ENCODE results near the gene PLEKHA7. TPM values are rescaled to one million over a fixed set of nuclear protein-coding genes. Genes with fewer than 3 reads are reported as not detected.
"Not testable (repeated sequence)": the region's sequence is repeated elsewhere in the genome, so short reads cannot be mapped to it uniquely, and the experiment has no call there.

Gene PLEKHA7
- polyA plus RNA-seq, 3 donors from 2014 or later: 0.28 to 0.31 TPM; not detected in 1

DNA sequence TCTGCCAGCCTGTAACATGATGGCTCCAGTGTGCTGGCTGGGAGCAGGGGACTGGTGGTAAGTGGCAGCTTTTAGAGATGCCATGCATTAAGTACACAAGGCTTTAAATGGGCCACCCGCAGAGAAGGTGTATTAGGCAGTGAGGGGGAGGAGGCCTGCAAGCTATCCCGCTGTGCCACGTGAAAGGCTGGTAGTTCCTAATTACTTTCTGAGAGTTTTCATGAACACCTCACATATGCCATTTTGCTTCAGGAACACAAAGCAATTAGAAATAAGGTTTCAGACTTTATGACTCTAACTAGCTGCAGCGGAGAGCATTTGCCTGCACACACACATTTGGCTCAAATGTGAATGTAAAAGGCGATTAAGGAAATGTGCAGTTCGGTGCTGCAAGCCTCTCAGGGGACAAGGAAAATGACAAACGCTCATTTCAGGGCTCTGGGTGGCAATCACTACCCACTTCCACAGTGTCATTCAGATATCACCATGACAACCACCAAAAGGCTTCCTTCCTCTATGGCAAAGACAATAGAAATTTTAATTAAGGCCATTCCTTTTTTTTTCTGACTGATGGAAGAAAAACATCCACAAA is 116.6 kb downstream of the PLEKHA7 start:
- Mint-ChIP-seq H3K27ac (no peak overlapping the region), H3K4me1 (no peaks in the 10 kb centered on the region)

DNA sequence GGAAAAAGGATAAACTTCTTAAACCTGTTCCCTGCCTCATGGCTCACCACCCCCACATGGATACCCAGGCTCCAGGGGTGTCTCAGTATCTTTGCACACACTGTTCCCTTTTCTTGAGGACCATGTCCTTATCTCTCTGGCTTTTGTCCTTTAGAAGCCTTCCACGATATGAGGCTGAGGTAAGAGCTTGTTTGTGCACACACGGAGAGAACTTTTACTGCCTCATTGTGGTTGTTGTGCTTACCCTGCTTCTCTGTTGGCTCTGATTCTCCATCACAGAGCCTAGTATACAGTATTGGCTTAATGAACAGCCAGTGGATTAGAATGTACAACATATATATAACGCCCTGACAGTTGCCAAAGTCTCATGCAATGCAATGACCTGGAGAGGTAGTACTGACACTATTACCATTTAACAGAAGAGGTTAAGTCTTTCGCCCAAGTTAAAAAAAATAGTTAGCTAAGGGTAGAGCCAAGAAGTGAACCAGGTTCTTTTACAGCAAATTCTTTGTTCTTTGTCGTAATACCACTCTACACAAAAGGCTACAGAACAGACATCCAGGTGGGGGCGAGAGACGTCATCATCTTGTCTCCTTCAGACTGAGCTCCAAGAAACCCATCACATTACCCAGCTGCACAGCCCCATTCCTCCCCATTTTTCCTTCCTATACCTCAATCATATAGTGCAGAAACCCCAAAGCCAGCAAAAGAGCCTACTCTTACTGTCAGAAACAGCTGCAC is 117.3 kb downstream of the PLEKHA7 start:
- Mint-ChIP-seq H3K4me1 (no peaks in the 10 kb centered on the region), H3K9me3 (no peaks in the 10 kb centered on the region), H3K27me3 (ENCODE audit: low read depth in 3 of 3) (peaks cover 0 to 2% (median 0%) of the 10 kb centered on the region in 3 donors), H3K4me3 (no peak overlapping the region), H3K36me3 (no peaks in the 10 kb centered on the region), H3K27ac (no peak overlapping the region)
- DNase-seq: no peak

More for the DNA sequence above, 116.6 kb downstream of the PLEKHA7 start:
- peaks cover 0 to 2% (median 0%) of the 10 kb centered on the region in 3 donors for H3K27me3 Mint-ChIP-seq (ENCODE audit: low read depth in 3 of 3)
- H3K4me3 Mint-ChIP-seq: no peak overlapping the region
- no peak for DNase-seq
- H3K36me3 Mint-ChIP-seq: no peaks in the 10 kb centered on the region
- H3K9me3 Mint-ChIP-seq: no peaks in the 10 kb centered on the region

- Mint-ChIP-seq H3K4me1 (no peaks in the 10 kb centered on the region), H3K27ac (no peak overlapping the region), H3K27me3 (ENCODE audit: low read depth in 3 of 3) (peaks cover 0 to 2% (median 0%) of the 10 kb centered on the region in 3 donors), H3K4me3 (no peak overlapping the region), H3K36me3 (no peaks in the 10 kb centered on the region), H3K9me3 (peaks cover 0 to 2% (median under 1%) of the 10 kb centered on the region in 6 donors)
- DNase-seq: no peak
These were observed 118.9 kb downstream of the PLEKHA7 start for GRCh38 chr11:16895306-16895705.

DNA sequence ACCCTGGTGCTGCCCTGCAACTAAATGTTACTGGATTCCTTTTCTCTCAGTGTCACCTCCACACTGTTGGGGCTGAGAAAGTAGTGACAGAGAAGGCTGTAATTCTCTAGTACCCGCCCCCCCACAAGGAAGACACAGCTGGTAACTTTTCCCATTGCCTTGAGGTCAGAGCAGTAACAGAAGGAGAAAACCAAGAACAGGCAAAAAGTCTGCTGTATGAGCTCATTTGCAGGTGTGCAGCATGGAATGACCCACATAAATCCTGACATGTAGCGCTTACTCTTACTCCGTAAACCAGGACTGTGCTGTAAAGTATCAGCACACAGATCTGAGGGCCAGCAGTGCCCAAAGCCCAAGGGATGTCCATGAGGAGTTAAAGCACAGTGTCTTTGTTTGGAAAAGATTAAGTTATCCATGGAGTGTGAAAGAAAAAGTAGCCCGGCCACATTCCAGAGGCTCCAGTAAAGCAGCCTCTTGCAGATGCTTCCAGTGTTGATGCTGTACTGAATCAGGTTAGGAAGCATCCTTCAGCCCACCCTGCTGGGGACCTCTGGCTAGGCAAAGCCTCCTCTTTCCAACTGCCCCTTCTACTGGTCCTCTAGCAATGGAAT is 120.7 kb downstream of the PLEKHA7 start:
- H3K27me3 Mint-ChIP-seq (ENCODE audit: low read depth in 3 of 3): peaks cover 0 to 2% (median 0%) of the 10 kb centered on the region in 3 donors
- no peaks in the 10 kb centered on the region for H3K4me1 Mint-ChIP-seq
- H3K36me3 Mint-ChIP-seq: no peaks in the 10 kb centered on the region
- peaks cover 0 to 16% (median 4%) of the 10 kb centered on the region in 6 donors for H3K9me3 Mint-ChIP-seq
- no peak overlapping the region for H3K27ac Mint-ChIP-seq
- no peak overlapping the region for H3K4me3 Mint-ChIP-seq
- no peak for DNase-seq

- Mint-ChIP-seq H3K9me3 (peaks cover 0 to 16% (median 4%) of the 10 kb centered on the region in 6 donors), H3K4me1 (no peaks in the 10 kb centered on the region), H3K4me3 (no peak overlapping the region), H3K27me3 (ENCODE audit: low read depth in 3 of 3) (peaks cover 0 to 2% (median 0%) of the 10 kb centered on the region in 3 donors), H3K36me3 (no peaks in the 10 kb centered on the region), H3K27ac (no peak overlapping the region)
- no peak for DNase-seq
These were observed 122.2 kb downstream of the PLEKHA7 start for GRCh38 chr11:16891964-16892363.

- DNase-seq: no peak
- Mint-ChIP-seq H3K9me3 (peaks cover 0 to 16% (median 4%) of the 10 kb centered on the region in 6 donors), H3K4me3 (no peak overlapping the region), H3K36me3 (no peaks in the 10 kb centered on the region), H3K4me1 (no peaks in the 10 kb centered on the region), H3K27ac (no peak overlapping the region), H3K27me3 (ENCODE audit: low read depth in 3 of 3) (no peaks in the 10 kb centered on the region)
These were observed 123.0 kb downstream of the PLEKHA7 start for GRCh38 chr11:16891165-16891564.

DNA sequence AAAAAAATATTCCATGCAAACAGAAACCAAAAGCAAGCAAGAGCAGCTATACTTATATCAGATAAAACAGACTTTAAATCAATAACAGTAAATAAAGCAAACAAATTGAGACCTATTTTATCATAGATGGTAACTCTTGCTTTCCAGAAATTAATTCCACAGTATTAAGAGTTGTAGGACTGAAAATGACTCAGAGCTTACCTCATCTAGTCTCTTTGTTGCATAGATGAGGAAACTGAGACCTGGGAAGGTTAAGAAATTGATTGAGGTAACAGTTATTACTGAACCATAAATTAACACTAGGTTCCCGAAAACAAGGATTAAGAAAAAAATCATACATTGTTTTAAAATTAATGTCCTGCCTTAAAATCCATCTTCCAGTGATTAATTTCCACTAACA is 123.8 kb downstream of the PLEKHA7 start:
- H3K4me3 Mint-ChIP-seq: no peak overlapping the region
- H3K9me3 Mint-ChIP-seq: peaks cover 0 to 16% (median 4%) of the 10 kb centered on the region in 6 donors
- H3K27me3 Mint-ChIP-seq (ENCODE audit: low read depth in 3 of 3): no peaks in the 10 kb centered on the region
- no peak overlapping the region for H3K27ac Mint-ChIP-seq
- no peaks in the 10 kb centered on the region for H3K36me3 Mint-ChIP-seq
- DNase-seq: no peak
- H3K4me1 Mint-ChIP-seq: no peaks in the 10 kb centered on the region

DNA sequence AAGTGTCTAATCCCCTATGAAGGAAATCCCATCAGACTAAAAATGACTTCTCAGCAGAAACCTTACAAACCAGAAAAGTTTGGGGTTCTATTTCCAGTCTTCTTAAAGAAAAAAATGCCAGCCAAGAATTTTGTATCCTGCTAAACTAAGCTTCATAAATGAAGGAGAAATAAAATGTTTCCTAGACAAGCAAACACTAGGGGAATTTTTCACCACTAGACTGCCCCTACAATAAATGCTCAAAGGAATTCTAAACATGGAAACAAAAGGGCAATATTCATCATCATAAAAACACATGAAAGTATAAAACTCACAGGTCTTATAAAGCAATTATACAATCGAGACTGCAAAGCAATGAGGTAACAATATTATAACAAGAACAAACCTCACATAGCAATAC is 124.3 kb downstream of the PLEKHA7 start:
- no peak for DNase-seq
- Mint-ChIP-seq H3K36me3 (no peaks in the 10 kb centered on the region), H3K4me3 (no peak overlapping the region), H3K27me3 (ENCODE audit: low read depth in 3 of 3) (no peaks in the 10 kb centered on the region), H3K27ac (no peak overlapping the region), H3K4me1 (no peaks in the 10 kb centered on the region), H3K9me3 (peaks cover 0 to 16% (median 4%) of the 10 kb centered on the region in 6 donors)

GRCh38 chr11:16889010-16889409 is 125.2 kb downstream of the PLEKHA7 start:
- H3K9me3 Mint-ChIP-seq: peaks cover 0 to 16% (median 4%) of the 10 kb centered on the region in 6 donors
- H3K4me3 Mint-ChIP-seq; H3K27me3 Mint-ChIP-seq (ENCODE audit: low read depth in 3 of 3); DNase-seq; H3K4me1 Mint-ChIP-seq; H3K27ac Mint-ChIP-seq; H3K36me3 Mint-ChIP-seq: not testable (repeated sequence)

- DNase-seq; H3K27ac Mint-ChIP-seq; H3K4me3 Mint-ChIP-seq; H3K27me3 Mint-ChIP-seq (ENCODE audit: low read depth in 3 of 3); H3K36me3 Mint-ChIP-seq; H3K4me1 Mint-ChIP-seq: not testable (repeated sequence)
- H3K9me3 Mint-ChIP-seq: peaks cover 0 to 16% (median 4%) of the 10 kb centered on the region in 6 donors
These were observed 126.3 kb downstream of the PLEKHA7 start for GRCh38 chr11:16887887-16888286.

GRCh38 chr11:16883174-16883573 is 131.0 kb downstream of the PLEKHA7 start:
- no peaks in the 10 kb centered on the region for H3K9me3 Mint-ChIP-seq
- H3K4me1 Mint-ChIP-seq: no peaks in the 10 kb centered on the region
- H3K4me3 Mint-ChIP-seq: no peak overlapping the region
- H3K27ac Mint-ChIP-seq: no peak overlapping the region
- peaks cover 1 to 4% (median 3%) of the 10 kb centered on the region in 3 donors for H3K27me3 Mint-ChIP-seq (ENCODE audit: low read depth in 3 of 3)
- no peaks in the 10 kb centered on the region for H3K36me3 Mint-ChIP-seq
- DNase-seq: no peak

- H3K27ac Mint-ChIP-seq: no peak overlapping the region
- no peaks in the 10 kb centered on the region for H3K4me1 Mint-ChIP-seq
These were observed 132.4 kb downstream of the PLEKHA7 start for GRCh38 chr11:16881766-16882165.

DNA sequence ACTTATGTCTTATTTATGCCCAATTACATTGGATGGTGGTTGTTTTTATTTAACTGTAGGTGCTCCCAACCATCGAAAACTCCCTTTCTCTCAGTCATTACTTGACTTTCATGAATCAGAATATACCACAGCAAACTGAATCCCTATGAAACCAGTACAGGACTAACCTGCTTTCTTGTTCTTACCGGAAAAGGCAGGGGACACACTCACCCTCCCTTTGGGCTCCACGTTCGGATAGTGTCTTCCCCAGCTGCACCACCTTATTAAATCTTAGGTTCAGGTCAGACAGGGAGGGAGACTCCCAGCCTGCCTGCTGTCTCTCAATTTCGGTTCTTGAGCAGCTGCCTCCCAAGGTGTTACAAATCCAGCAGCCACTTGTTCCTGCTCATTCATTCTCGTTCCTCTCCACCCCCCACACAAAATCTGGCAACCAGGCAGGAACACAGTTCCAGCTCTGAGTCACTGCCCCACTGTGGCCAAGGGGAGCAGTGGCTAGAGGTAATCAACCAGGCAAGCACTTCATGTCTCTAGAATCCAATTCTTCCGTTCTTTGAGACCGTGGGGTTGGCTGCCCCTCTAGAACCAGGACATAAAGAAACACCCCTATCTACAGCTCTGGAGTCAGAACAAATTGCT is 133.0 kb downstream of the PLEKHA7 start:
- no peak overlapping the region for H3K4me3 Mint-ChIP-seq
- DNase-seq: no peak
- no peaks in the 10 kb centered on the region for H3K4me1 Mint-ChIP-seq
- no peaks in the 10 kb centered on the region for H3K9me3 Mint-ChIP-seq
- no peaks in the 10 kb centered on the region for H3K36me3 Mint-ChIP-seq
- H3K27me3 Mint-ChIP-seq (ENCODE audit: low read depth in 3 of 3): peaks cover 3 to 6% (median 5%) of the 10 kb centered on the region in 3 donors
- H3K27ac Mint-ChIP-seq: no peak overlapping the region

More at GRCh38 chr11:16881766-16882165, 132.4 kb downstream of the PLEKHA7 start:
- no peak for DNase-seq
- no peak overlapping the region for H3K4me3 Mint-ChIP-seq
- H3K9me3 Mint-ChIP-seq: no peaks in the 10 kb centered on the region
- no peaks in the 10 kb centered on the region for H3K36me3 Mint-ChIP-seq
- H3K27me3 Mint-ChIP-seq (ENCODE audit: low read depth in 3 of 3): peaks cover 1 to 4% (median 3%) of the 10 kb centered on the region in 3 donors

Data from immature natural killer cell (primary cell).